ENCODE data around the gene IL13RA2.

The IL13RA2 gene

DNA sequence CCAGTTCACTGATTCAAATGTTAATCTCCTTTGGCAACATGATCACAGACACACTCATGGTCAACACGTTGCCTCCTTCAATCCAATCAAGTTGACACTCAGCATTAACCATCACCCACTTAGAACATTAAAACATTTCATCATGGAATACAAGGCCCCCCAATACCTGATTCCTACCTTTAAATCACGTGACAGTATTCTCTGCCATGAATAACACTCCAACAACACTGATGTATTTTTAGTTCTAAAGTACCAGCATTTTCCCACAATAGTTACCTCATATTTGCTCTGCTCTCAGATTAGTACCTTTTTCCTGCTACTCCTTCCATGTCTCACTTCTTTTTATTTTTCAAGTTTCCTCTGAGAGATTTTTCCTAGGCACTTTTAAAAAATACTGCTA, 19.6 kb downstream of the IL13RA2 start:
- DNase-seq (ENCODE audit: low read depth) = no peak

DNA sequence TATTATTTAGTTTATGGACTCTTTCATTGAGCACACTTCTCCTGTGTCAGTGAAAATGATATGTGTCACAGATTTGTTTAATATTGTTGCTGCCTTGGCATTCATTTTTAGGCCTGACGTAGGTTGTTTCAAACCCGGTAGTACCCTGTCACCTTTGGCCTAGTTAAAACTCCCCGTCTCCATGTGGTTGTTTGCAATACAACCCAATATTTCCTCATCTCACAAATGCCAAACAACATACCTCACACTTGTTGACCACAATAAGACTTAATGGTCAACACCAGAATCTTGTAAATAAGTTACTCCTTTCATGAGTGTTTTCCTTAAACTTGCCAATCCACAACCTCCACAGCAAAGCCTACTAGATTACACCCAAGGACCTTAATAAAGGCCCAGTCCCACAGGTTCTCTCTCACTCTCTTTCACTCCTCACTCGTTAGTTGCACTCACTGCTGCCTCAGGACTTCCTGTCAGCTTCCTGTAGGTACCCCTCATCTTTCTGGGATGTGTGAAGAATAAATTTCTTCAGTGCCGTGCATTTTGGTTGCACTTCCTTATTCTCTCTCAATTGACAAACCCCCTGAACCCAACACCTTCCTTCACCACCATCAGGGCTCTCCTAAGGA, 31.3 kb downstream of the IL13RA2 start:
- DNase-seq (ENCODE audit: low read depth) = no peak

DNA sequence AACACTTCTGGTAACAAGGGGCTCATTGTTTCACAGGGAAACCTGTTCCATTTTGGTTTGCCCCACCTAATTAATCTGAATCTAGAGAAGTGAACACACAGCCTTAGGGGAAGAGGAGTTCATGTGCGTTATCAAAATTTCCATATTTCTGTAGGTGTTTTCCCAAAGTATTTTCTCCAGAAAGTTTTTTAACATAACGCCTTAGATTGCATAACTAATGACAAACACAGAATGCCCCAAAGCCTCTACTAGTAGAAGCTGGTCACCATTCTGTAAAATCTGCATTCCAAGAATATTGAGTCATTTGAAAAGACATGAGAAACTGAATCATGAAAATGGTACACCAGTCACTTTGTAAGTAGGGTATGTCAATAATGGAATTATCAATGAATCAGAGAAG, 41.1 kb downstream of the IL13RA2 start:
- no peak for DNase-seq (ENCODE audit: low read depth)

DNA sequence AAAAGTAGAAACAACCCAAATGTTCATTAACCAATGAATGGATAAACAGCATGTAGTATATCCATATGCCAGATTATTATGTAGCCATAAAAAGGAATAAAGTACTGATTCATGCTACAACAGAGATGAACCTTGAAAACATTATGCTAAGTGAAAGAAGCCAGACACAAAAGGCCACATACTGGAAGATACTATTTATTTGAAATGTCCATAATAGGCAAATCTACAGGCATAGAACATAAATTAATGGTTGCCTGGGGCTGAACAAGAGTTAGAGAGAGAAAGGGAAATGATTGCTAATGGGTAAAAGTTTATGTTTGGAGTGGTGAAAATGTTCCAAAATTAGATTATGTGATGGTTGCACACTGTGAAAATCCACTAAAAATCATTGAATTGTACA, 44.4 kb downstream of the IL13RA2 start:
- DNase-seq (ENCODE audit: low read depth) = no peak

DNA sequence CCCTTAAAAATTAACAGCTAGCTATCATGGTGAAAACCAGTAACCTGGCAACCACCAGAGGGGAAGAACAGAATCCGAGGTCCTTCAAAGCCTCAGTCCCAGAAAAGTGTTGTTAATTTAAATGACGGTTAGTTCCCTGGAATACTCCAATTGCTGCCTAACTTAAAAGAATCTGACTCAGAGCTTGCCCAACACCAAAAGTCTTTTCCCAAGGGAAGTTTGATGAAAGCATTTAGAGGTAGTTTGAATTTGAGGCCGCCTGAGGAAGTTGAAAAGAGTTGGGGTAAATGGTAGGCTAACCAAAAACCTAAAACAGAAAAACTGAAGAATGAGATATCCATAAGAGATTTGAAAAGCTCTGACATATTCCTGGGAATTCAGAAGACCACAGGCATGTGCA, 46.6 kb downstream of the IL13RA2 start:
- DNase-seq (ENCODE audit: low read depth) = no peak

DNA sequence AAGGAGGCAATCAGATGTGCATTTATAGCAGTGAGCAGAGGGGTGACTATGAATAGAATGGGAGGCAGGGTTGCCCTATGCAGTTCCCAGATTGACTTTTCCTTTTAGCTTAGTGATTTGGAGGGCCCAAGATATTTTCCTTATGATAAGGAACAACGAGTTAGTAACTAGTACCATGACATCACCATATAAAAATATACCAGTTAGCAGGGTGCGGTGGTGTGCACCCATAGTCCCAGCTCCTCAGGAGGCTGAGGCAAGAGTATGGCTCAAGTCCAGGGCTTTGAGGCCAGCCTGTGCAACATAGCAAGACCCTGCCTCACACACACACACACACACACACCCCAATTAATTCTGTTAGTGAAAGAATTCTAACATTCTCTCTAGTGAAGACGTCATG, 53.0 kb downstream of the IL13RA2 start:
- no peak for DNase-seq (ENCODE audit: low read depth)

DNA sequence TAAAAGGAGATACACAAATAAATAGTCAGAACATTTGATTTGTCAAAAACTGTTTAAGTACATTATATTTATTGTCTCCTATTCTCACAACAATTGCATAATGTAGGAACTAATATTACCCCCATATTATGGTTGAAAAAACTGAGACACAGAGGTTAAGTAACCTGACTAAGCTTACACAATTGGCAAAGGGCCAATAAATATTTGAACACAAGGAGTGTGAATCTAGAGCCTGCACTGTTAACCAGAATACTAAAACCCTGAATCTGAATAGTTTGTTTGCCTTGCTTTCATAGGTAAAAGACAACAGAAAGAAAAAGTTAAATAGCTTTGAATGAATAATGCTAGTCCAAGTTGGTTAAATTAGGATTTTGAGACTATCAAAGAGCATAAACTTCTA, 55.2 kb downstream of the IL13RA2 start:
- DNase-seq (ENCODE audit: low read depth) = no peak

DNA sequence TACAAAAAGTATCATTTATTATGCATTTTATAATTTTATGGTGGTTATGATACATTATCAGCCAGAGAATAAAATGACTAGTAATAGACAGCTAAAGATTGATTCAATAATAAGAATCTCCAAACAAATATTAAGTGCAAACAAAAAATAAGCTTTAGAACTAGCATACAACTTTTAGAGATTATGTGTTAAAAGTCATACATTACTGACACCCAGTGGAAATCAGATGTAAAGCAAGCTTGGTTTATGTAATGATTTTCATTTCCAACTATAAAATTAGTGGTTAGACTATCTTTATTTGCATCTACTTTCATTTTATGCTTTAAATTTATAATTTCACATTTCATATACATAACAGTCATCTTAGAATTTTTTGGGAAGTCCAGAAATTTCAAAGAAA, 57.7 kb downstream of the IL13RA2 start:
- no peak for DNase-seq (ENCODE audit: low read depth)

Data from T follicular helper cell (primary cell).